ENCODE measurements around the gene HTR5A.

The HTR5A gene

DNA sequence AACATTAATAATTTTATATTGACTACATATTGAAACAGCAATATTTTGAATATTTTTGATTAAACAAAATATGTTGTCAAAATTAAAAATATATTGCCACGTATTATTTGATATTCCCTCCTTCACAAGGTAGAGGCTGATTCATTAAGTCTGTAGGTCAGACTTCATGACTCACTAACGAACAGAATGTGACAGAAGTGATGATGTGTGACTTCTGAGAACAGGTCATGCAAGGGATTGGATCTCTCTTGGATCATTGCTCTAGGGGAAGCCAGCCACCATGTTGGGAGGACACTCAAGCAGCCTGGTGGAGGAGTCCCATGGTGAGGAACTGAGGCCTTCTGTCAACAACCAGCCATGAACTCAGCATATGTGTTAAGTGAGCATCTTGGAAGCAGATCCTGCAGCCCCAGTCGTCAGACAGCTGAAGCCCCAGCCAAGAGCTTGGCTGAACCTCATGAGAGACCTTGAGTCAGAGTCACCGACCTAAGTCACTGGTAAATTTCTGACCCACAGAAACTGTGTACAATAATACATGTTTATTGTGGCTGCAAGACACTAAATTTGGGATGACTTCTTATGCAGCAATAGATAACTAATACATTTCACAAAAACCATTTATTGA is 66.6 kb downstream of the HTR5A start:
- DNase-seq (ENCODE audit: low read depth in 1 of 2, low spot score in 1 of 2) = no peak
